HepG2 (cell line): ENCODE results near the gene ABCA4. TPM values are rescaled to one million over a fixed set of nuclear protein-coding genes. Genes with fewer than 3 reads are reported as not detected.

Experiments
- BRF2 ChIP-seq: sonication (generic); formaldehyde crosslinking; IDR thresholded peaks from 2 replicates; pipeline ENCODE4 v1.8.1; 2022; ENCODE audit warnings: mild to moderate bottlenecking, missing genetic modification reagents
- CEBPG ChIP-seq: IDR thresholded peaks from 2 replicates; pipeline ENCODE4 v1.6.1; 2016
- CREB3 ChIP-seq: sonication (generic); formaldehyde crosslinking; IDR thresholded peaks from 2 replicates; pipeline ENCODE4 v1.5.0; 2020; ENCODE audit warnings: missing genetic modification reagents
- FOXO4 ChIP-seq: sonication (generic); formaldehyde crosslinking; conservative IDR thresholded peaks from 2 replicates; pipeline ENCODE4 v1.8.1; 2023; ENCODE audit warnings: missing genetic modification reagents
- GTF2F1 ChIP-seq: fragments of 150-350 bp; IDR thresholded peaks from 2 replicates; pipeline ENCODE4 v1.6.1; 2014; ENCODE audit warnings: low read length
- MAFF ChIP-seq: IDR thresholded peaks from 2 replicates; pipeline ENCODE4 v1.6.1; 2011; ENCODE audit warnings: low read depth, low read length, improper control_type of control experiment
- PHF21A ChIP-seq: sonication (generic); formaldehyde crosslinking; IDR thresholded peaks from 2 replicates; pipeline ENCODE4 v1.5.0; 2020; ENCODE audit warnings: mild to moderate bottlenecking, missing genetic modification reagents
- POLR2A ChIP-seq, 2 experiments: IDR thresholded peaks; 2 replicates each; pipeline ENCODE4 v1.6.1; 2011; ENCODE audit warnings: low read depth in 2 of 2, low read length in 2 of 2, mild to moderate bottlenecking in 1 of 2, moderate library complexity in 1 of 2; ENCODE audit not compliant: insufficient read depth in 1 of 2
- ZBTB44 ChIP-seq: sonication (generic); formaldehyde crosslinking; IDR thresholded peaks from 2 replicates; pipeline ENCODE4 v1.4.0; 2020; ENCODE audit warnings: missing genetic modification reagents
- ZNF296 ChIP-seq: sonication (generic); formaldehyde crosslinking; conservative IDR thresholded peaks from 2 replicates; pipeline ENCODE4 v1.5.0; 2020; ENCODE audit warnings: mild to moderate bottlenecking, missing genetic modification reagents
- ZNF770 ChIP-seq: sonication (generic); formaldehyde crosslinking; IDR thresholded peaks from 2 replicates; pipeline ENCODE4 v1.5.0; 2020; ENCODE audit warnings: mild to moderate bottlenecking, missing genetic modification reagents
- polyA plus RNA-seq, 8 experiments: library from polyadenylated mRNA; depleted of rRNA in 3 of 8; stranded (reverse) in 7 of 8; unstranded in 1 of 8; fragments of >200 nt; fragmentation: Illumina TruSeq in 4 of 8; extraction: Trizol in 4 of 8; gene quantifications; 2 replicates each; pipeline versions ENCODE4 v1.2.1 to v1.2.3, GENCODE V29; 2011 to 2016; ENCODE audit warnings: low read depth in 4 of 8, missing spikeins in 1 of 8, mixed read lengths in 1 of 8; ENCODE audit not compliant: insufficient read depth in 1 of 8
- total RNA-seq, 5 experiments: library from RNA; depleted of rRNA; stranded (reverse); fragments of >200 nt; fragmentation: Illumina TruSeq; extraction: Trizol; gene quantifications; 2 replicates each; pipeline ENCODE4 v1.2.3, GENCODE V29; 2016; ENCODE audit warnings: low read depth in 1 of 5

Gene ABCA4
- total and polyA plus RNA-seq, 2 of the 13 experiments (the other 11 are each of a cell fraction or from before 2014, with no cell fraction given): 0.24 to 0.67 TPM

- TF ChIP-seq ZBTB44 (no peak), CREB3 (CRISPR knock-in tag) (no peak), ZNF296 (CRISPR knock-in tag) (no peak), PHF21A (CRISPR knock-in tag) (peak; percentile 23; the same call in 1 of the 2 replicates), GTF2F1 (no peak), ZNF770 (CRISPR knock-in tag) (peak; percentile 84), FOXO4 (CRISPR knock-in tag) (no peak), CEBPG (peak; percentile 15; the same call in 1 of the 2 replicates), MAFF (no peak), BRF2 (CRISPR knock-in tag) (no peak), POLR2A (IDR thresholded peaks at IDR 0.05; ENCODE audit: insufficient read depth in 1 of 2, low read depth in 2 of 2, low read length in 2 of 2) (no peak)
Observed at GRCh38 chr1:94011709-94012595, 109.0 kb downstream of the ABCA4 start (continued).
